ENCODE measurements around the gene MRPL58. TPM values are rescaled to one million over a fixed set of nuclear protein-coding genes. Genes with fewer than 3 reads are reported as not detected.

MRPL58 gene
- total RNA-seq, 3 donors from 2014 or later (not counting 1 experiment from before 2014, with no cell fraction given): 9.0 to 15.7 (median 12.9) TPM

- 100% methylated on average over 4 of the region's 5 CpGs for WGBS (ENCODE audit: insufficient coverage)
- no peaks in the 10 kb centered on the region for H3K27me3 ChIP-seq (ENCODE audit: control insufficient read depth, insufficient read depth, low read length)
- intact Hi-C loops (cut with micrococcal nuclease): no loop called here
- no peak for ATAC-seq
- Mint-ChIP-seq H3K4me1 (peaks cover 33 to 34% of the 10 kb centered on the region in 2 donors), H3K27ac (peak overlapping the region; percentile 85 to 98), H3K36me3 (no peaks in the 10 kb centered on the region), H3K27me3 (ENCODE audit: low read depth in 2 of 2) (no peaks in the 10 kb centered on the region), H3K9me3 (no peaks in the 10 kb centered on the region), H3K4me3 (peak overlapping the region; percentile 97)
- no peak for DNase-seq
- peaks cover 19% of the 10 kb centered on the region for H3K4me1 ChIP-seq (ENCODE audit: control insufficient read depth, insufficient read depth, low read length)
- H3K4me3 ChIP-seq (ENCODE audit: low read length): no peak overlapping the region
- no peak for TF ChIP-seq CTCF (IDR thresholded peaks at IDR 0.05)
- H3K36me3 ChIP-seq (ENCODE audit: control insufficient read depth, insufficient read depth, low read length): peaks cover 22% of the 10 kb centered on the region
- no peak overlapping the region for H3K27ac ChIP-seq (ENCODE audit: low read length)
- H3K9me3 ChIP-seq (ENCODE audit: control insufficient read depth, insufficient read depth, low read length): no peaks in the 10 kb centered on the region
Observed at GRCh38 chr17:75049057-75049456, 36.6 kb downstream of the MRPL58 start.

GRCh38 chr17:75049706-75050105, 37.2 kb downstream of the MRPL58 start:
- H3K27me3 Mint-ChIP-seq (ENCODE audit: low read depth in 2 of 2): no peaks in the 10 kb centered on the region
- no peak for TF ChIP-seq CTCF (IDR thresholded peaks at IDR 0.05)
- Histone ChIP-seq H3K9me3 (ENCODE audit: control insufficient read depth, insufficient read depth, low read length) (no peaks in the 10 kb centered on the region), H3K27me3 (ENCODE audit: control insufficient read depth, insufficient read depth, low read length) (no peaks in the 10 kb centered on the region), H3K36me3 (ENCODE audit: control insufficient read depth, insufficient read depth, low read length) (peaks cover 25% of the 10 kb centered on the region), H3K27ac (ENCODE audit: low read length) (no peak overlapping the region), H3K4me3 (ENCODE audit: low read length) (no peak overlapping the region), H3K4me1 (ENCODE audit: control insufficient read depth, insufficient read depth, low read length) (peaks cover 19% of the 10 kb centered on the region)
- no peak overlapping the region for H3K4me3 Mint-ChIP-seq
- intact Hi-C loops (cut with micrococcal nuclease): no loop called here
- peaks cover 30 to 32% of the 10 kb centered on the region in 2 donors for H3K4me1 Mint-ChIP-seq
- ATAC-seq: no peak
- DNase-seq: no peak
- H3K27ac Mint-ChIP-seq: peak overlapping the region in 1 of 2 donors; percentile 18
- no peaks in the 10 kb centered on the region for H3K9me3 Mint-ChIP-seq
- H3K36me3 Mint-ChIP-seq: no peaks in the 10 kb centered on the region

DNA sequence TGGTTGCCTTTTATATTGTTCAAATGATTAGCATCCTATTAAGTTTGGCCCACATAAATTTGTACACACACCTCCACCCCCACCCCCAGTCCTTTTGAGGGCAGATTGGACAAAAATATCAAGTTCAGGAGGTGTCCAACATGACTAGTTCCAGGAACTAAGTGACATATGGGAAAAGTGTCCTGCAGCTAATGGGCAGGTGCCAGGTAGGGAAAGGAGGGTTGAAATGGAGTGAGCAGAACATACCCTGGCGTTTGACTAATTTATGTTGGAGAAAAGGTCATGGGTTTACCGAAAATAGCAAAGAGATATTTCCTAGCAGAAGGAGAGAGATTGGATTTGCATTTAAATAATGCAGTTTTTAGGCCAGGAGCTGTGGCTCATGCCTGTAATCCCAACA, 39.5 kb downstream of the MRPL58 start:
- intact Hi-C loops (cut with micrococcal nuclease): no loop called here
- H3K27me3 Mint-ChIP-seq (ENCODE audit: low read depth in 2 of 2): no peaks in the 10 kb centered on the region
- Histone ChIP-seq H3K4me1 (ENCODE audit: control insufficient read depth, insufficient read depth, low read length) (peaks cover 10% of the 10 kb centered on the region), H3K27me3 (ENCODE audit: control insufficient read depth, insufficient read depth, low read length) (no peaks in the 10 kb centered on the region), H3K27ac (ENCODE audit: low read length) (no peak overlapping the region), H3K9me3 (ENCODE audit: control insufficient read depth, insufficient read depth, low read length) (no peaks in the 10 kb centered on the region), H3K36me3 (ENCODE audit: control insufficient read depth, insufficient read depth, low read length) (peaks cover 30% of the 10 kb centered on the region), H3K4me3 (ENCODE audit: low read length) (no peak overlapping the region)
- WGBS (ENCODE audit: insufficient coverage): 94% methylated on average over 2 of the region's 2 CpGs
- DNase-seq: no peak
- ATAC-seq: no peak
- no peaks in the 10 kb centered on the region for H3K9me3 Mint-ChIP-seq
- H3K4me3 Mint-ChIP-seq: no peak overlapping the region
- peaks cover 14 to 15% of the 10 kb centered on the region in 2 donors for H3K4me1 Mint-ChIP-seq
- TF ChIP-seq CTCF (IDR thresholded peaks at IDR 0.05): no peak
- no peaks in the 10 kb centered on the region for H3K36me3 Mint-ChIP-seq
- H3K27ac Mint-ChIP-seq: no peak overlapping the region

Data from natural killer cell (primary cell).